GM19455 (cell line): ENCODE data around the gene TCF4.

Experiments
- ATAC-seq: cut with Tn5 transposase; IDR thresholded peaks from one replicate; pipeline ENCODE4 v1.9.1; 2021; ENCODE audit not compliant: unreplicated experiment

TCF4 gene

GRCh38 chr18:55396267-55396905 is 191.6 kb downstream of the TCF4 start:
- no peak for ATAC-seq

- no peak for ATAC-seq
Observed at GRCh38 chr18:55395799-55396198, 192.2 kb downstream of the TCF4 start.

- ATAC-seq = no peak
Observed at GRCh38 chr18:55390898-55391297, 197.1 kb downstream of the TCF4 start.

- no peak for ATAC-seq
Observed at GRCh38 chr18:55387139-55387984, 200.6 kb downstream of the TCF4 start.

GRCh38 chr18:55386545-55386944 is 201.4 kb downstream of the TCF4 start:
- no peak for ATAC-seq

- no peak for ATAC-seq
Observed at GRCh38 chr18:55385770-55386169, 202.2 kb downstream of the TCF4 start.

GRCh38 chr18:55384551-55385275 is 203.3 kb downstream of the TCF4 start:
- no peak for ATAC-seq

GRCh38 chr18:55384115-55384514 is 203.9 kb downstream of the TCF4 start:
- no peak for ATAC-seq

- ATAC-seq = no peak
Observed at GRCh38 chr18:55382277-55382805, 205.7 kb downstream of the TCF4 start.

GRCh38 chr18:55381277-55381676 is 206.7 kb downstream of the TCF4 start:
- ATAC-seq = no peak

GRCh38 chr18:55380589-55380988 is 207.4 kb downstream of the TCF4 start:
- ATAC-seq = no peak

GRCh38 chr18:55376387-55376786 is 211.6 kb downstream of the TCF4 start:
- peak; percentile 95 for ATAC-seq

GRCh38 chr18:55375930-55376329 is 212.1 kb downstream of the TCF4 start:
- ATAC-seq = peak; percentile 27

- ATAC-seq = no peak
Observed at GRCh38 chr18:55374741-55375140, 213.3 kb downstream of the TCF4 start.

- no peak for ATAC-seq
Observed at GRCh38 chr18:55372209-55372608, 215.8 kb downstream of the TCF4 start.

- no peak for ATAC-seq
Observed at GRCh38 chr18:55370936-55371335, 217.1 kb downstream of the TCF4 start.

GRCh38 chr18:55369346-55369745 is 218.6 kb downstream of the TCF4 start:
- ATAC-seq = no peak

GRCh38 chr18:55365342-55365741 is 222.7 kb downstream of the TCF4 start:
- no peak for ATAC-seq

- ATAC-seq = no peak
Observed at GRCh38 chr18:55362303-55362702, 225.7 kb downstream of the TCF4 start.

GRCh38 chr18:55361492-55362250 is 226.3 kb downstream of the TCF4 start:
- ATAC-seq = no peak

- ATAC-seq = no peak
Observed at GRCh38 chr18:55360061-55360460, 227.9 kb downstream of the TCF4 start.
